LNCaP clone FGC (cell line): ENCODE measurements around the gene SVIP.

ENCODE experiments used
- DNase-seq: peaks from one replicate; pipeline ENCODE4 v3.0.0-alpha.2; 2011; ENCODE audit warnings: low read depth
- H3K4me3 ChIP-seq: 2 replicates; pipeline ENCODE4 v1.5.1; 2011; ENCODE audit warnings: mild to moderate bottlenecking, low read depth, low read length, control low read depth
- TF ChIP-seq, protein P1 (sequence below): IDR thresholded peaks from 2 replicates; pipeline ENCODE4 v1.5.1; 2012; ENCODE audit warnings: mild to moderate bottlenecking; ENCODE audit not compliant: control insufficient read depth, insufficient read depth; ENCODE audit errors: extremely low read depth

Gene SVIP

DNA sequence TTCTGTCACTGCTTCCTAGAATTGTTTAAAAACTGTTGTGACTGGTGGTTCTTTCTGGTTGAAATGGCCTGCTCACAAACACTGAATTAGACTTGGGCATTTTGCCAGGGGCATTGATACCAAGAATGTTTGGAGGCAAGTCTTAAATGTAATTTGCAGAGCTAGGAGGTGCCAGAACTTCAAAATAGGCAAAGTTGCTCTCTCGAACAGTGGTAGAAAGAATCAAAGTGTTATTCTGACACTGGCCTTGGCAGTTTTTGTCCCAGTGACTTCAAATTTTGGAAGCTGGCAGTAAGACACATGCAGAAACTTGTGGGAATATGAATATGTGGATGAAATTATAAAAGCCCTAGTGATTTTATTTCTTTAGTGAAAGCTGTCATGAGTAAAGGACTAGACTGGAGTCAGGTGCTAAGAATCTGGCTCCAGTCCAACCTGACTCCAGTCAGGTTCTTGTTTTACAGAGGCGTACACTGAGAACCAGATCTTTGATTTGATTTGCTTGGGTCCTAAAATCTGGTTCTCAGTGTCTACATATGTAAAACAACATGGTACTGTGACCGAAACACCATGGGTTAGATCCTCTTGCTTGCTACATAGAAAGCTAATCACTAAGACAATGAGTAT, 20.9 kb downstream of the SVIP start:
- TF ChIP-seq, protein P1, sequence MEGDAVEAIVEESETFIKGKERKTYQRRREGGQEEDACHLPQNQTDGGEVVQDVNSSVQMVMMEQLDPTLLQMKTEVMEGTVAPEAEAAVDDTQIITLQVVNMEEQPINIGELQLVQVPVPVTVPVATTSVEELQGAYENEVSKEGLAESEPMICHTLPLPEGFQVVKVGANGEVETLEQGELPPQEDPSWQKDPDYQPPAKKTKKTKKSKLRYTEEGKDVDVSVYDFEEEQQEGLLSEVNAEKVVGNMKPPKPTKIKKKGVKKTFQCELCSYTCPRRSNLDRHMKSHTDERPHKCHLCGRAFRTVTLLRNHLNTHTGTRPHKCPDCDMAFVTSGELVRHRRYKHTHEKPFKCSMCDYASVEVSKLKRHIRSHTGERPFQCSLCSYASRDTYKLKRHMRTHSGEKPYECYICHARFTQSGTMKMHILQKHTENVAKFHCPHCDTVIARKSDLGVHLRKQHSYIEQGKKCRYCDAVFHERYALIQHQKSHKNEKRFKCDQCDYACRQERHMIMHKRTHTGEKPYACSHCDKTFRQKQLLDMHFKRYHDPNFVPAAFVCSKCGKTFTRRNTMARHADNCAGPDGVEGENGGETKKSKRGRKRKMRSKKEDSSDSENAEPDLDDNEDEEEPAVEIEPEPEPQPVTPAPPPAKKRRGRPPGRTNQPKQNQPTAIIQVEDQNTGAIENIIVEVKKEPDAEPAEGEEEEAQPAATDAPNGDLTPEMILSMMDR, result no peak
- DNase-seq, result no peak
- H3K4me3 ChIP-seq, result no peak overlapping the region

DNA sequence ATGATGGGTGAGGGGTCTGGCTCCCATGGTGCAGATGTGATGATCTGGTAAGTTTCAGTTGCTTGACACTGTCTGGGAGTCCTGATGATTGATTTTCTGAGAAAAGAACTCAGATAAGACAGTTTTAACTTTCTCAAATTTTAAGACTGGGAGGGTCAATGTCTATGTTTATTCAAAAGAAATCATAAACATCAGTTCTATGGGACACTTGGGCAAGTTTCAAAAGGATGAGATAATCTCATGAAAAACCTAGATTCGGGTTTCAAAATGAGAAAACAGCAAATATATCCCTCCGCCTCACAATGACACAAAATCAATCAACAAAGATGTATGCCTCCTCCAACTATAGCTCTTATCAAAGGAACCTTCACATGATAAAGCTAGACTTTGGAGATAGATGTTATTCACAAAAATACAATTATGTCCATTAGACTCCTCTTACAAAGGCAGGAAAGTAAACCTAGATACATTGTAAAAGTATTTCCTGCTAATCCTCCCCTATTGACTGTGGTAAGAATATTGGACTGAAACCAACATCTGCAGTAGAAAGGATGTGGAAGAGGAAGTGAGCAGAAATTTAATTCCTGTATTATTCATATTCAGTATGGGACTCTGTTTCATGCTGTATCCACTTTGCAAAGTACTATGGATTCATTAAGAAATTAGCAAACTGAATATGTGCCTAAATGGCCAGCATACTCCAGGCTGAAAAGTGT, 21.6 kb downstream of the SVIP start:
- H3K4me3 ChIP-seq, result no peak overlapping the region
- no peak for DNase-seq
- TF ChIP-seq, protein P1, result no peak

DNA sequence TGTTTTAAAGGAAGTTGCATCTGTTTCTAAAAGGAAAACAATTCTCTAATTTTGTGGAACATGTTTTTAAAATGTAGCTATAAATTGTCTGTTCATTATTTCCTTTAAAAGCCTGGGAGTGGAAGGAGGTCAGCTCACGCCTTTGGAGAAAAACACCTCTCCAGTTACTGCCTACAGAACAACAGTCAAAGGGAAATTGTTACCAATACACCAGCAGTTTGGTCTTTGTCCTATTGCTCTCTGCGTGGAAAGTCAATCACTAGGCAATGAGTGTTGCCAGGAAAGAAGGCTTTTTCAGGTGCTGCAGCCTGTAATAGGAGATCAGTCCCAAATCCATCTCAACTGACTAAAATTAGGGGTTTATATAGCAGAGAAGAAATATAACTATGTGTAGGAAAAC, 22.2 kb downstream of the SVIP start:
- H3K4me3 ChIP-seq, result no peak overlapping the region
- no peak for DNase-seq
- TF ChIP-seq, protein P1, result no peak

DNA sequence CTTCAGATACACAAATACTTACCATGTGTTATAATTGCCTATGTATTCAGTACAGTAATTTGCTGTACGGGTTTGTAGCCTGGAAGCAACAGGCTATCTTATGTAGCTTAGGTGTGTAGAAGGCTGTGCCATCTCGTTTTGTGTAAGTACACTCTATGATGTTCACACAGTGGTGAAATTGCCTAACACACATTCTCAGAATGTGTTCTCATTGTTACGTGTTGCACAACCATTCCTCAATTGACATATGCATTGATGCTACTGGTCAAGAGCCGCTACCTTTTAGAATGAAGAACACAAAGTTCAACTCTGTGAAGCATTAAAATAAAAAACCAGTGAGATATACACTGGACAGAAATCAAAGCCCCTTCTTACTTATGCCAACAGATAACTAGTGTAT, 26.7 kb downstream of the SVIP start:
- no peak overlapping the region for H3K4me3 ChIP-seq
- no peak for DNase-seq
- TF ChIP-seq, protein P1, result no peak

DNA sequence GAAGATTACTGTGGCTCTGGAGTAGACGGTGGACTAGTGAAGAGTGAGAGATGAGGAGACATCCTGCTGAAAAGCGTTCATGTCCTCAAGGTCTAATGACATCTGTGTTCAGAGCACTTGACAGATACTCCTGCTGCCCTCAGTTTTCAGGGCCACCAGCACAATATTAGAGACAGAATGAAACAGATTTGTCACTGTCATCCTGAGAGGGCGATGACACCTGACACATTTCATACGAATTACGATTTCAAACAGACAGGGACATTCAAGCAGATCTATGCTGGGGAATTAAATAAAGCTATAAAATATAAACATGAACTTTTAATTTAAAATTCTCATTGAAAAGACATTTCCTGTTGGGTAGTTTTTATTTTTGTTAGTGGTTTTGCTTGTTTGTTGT, 29.1 kb downstream of the SVIP start:
- no peak for DNase-seq
- no peak overlapping the region for H3K4me3 ChIP-seq
- TF ChIP-seq, protein P1, result no peak

DNA sequence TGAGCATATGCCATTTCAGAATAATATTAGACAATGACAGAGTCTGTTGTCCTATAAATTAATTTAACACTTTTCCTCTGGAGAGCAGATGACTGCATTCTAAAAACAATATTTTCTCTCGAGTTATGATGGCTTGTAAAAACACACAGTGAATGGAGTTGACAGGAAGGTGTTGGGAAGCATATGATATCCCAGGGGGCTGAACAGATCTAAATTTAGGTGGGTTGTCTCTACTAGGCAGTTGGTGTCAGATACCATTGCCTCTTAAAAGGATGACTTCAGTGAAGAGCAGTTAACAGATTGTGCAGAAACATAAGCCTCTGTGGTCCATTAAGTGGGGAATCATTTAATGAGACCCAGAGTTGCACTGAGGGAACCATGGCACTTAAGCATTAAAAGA, 30.7 kb downstream of the SVIP start:
- no peak overlapping the region for H3K4me3 ChIP-seq
- TF ChIP-seq, protein P1, result no peak
- no peak for DNase-seq

DNA sequence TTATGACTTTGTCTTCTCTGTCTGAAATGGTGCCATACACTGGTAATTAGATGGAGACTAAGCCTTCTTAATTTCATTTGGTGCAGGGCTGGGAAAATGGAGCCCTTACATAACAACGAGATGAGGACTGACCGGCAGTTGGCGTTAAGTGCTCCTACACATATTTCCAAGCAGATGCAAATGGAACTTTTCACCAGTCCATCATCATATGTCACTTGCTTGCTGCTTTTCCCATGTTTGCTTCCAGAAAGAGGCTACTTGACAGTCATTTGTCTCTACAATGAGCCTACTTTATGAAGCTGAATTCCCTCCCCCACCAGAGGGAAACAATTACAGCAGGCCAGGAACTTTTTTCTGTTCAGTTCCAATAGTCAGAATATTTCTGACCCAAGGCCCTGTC, 32.6 kb downstream of the SVIP start:
- H3K4me3 ChIP-seq, result no peak overlapping the region
- TF ChIP-seq, protein P1, result no peak
- no peak for DNase-seq
